Hematopoietic multipotent progenitor cell treated with erythropoietin and hydrocortisone succinate and interleukin-3 and kit ligand, for 8 days (in vitro differentiated cells): ENCODE measurements around the gene EFNA2.

Source experiments
- DNase-seq: peaks from one replicate; pipeline ENCODE4 v3.0.0-alpha.2; 2015

Gene EFNA2

GRCh38 chr19:1272423-1273262 lies 13.0 kb upstream of the EFNA2 start:
- DNase-seq = no peak

GRCh38 chr19:1273263-1274041 lies 12.2 kb upstream of the EFNA2 start:
- no peak for DNase-seq

DNA sequence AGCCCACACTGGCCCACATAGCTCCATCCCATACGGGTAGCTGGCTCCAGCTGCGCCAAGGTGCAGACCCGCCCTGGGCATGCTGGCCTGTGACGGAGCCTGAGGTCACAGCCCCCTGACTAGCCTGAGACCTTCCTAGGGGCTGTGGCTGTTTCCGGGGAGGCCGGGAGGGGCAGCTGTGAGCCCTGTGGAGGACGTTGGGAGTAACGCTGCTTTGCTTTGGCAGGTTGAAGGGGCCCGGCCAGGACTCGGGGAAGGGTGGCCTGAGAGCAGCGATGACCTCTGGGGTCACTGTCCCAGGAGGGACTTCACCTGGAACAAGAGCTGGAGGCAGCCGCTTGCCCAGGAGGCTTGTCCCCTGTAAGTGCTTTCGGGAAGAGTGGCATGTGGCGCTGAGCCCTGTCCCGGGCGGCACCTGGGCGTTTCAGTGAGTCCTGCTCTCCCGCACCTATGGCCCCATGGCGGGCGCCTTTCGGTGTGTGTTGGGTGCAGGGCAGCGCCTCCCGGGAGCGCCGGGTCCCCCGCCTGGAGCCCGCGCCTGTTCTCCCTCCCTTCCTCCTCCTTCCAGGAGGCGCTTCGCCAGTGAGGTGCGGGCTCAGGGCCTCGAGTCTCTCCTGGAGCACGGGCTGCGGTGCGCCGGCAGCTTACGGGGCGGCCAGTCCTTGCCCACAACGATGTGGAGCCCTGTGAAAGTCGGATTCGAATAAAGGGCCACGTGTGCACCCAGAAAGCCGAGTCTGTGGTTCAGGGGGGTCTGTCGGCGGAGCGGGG lies 11.4 kb upstream of the EFNA2 start:
- DNase-seq = no peak

DNA sequence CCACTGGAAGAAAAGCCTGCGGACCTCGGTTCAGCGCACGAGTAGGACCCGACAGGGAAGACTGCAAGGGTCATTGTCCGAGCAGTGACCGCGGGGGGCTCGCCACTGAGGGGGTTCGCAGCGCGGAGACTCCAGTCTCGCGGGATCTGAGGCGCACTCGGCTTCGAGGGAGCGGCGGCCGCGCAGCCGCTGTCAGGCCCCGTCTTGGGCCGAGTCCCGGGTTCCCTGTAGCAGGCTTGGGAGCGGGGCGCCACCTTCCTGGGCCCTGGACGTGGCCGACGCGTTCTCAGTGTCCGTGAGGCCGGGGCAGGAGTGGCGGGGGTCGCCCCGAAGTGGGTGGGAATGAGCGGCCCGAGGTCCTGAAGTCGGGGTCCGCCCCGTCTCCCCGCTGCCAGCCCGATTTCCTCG lies 10.8 kb upstream of the EFNA2 start:
- DNase-seq = no peak

GRCh38 chr19:1275260-1275975 lies 10.3 kb upstream of the EFNA2 start, which contains the start of gene FAM174C:
TSS of gene FAM174C (plus strand) at chr19:1275530. CDS start at chr19:1275550, 20 bp downstream.
- DNase-seq = peak; percentile 97

DNA sequence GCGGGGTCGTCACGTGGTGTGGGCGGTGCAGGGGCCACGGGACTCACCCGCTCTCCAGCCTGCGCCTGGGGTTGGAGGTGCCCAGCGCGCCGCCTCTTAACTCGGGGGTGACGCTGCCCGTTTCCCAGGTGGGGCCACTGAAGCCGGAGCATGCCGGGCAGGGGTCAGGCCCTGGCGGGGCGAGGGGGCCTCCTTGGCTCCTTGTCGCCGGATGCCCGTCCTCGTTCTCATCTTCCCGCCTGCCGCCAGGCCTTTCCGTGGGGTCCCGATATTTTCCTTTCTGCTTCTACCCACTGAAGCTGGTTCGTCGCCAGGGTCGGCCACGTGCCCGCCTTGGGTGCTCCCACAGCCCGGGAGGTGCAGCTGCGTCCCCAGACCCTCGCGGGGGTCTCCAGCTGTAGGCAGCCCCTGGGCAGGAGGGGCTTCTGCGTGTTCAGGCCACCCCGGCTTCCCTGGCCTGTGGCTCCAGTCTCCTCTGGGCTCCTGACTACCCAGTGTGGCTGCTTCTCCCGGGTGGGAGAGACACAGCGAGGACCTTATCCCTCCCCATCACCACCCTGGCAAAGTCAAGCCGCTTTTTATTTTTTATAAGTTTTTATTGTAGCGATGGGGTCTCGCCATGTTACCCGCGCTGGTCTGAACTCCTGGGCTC lies 9.6 kb upstream of the EFNA2 start:
- no peak for DNase-seq

GRCh38 chr19:1276628-1277022 lies 9.0 kb upstream of the EFNA2 start:
- no peak for DNase-seq

DNA sequence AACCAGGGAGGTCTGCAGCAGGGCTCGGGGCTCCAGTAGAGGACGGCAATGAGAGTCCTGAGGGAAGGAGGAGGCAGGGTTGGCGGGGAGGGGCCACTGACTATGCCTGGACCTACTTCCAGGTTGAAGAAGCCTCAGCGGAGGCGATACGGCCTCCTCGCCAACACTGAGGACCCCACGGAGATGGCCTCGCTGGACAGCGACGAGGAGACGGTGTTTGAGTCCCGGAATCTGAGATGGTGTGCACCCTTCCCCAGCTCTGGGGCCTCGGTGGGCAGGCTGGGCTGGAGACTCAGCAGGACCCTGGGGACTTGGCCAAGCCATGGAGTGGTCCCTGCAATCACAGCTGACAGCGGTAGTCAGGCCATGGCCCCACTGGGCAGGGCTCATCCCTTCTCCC lies 8.6 kb upstream of the EFNA2 start:
- no peak for DNase-seq

GRCh38 chr19:1278074-1278473 lies 7.6 kb upstream of the EFNA2 start:
- DNase-seq = no peak

DNA sequence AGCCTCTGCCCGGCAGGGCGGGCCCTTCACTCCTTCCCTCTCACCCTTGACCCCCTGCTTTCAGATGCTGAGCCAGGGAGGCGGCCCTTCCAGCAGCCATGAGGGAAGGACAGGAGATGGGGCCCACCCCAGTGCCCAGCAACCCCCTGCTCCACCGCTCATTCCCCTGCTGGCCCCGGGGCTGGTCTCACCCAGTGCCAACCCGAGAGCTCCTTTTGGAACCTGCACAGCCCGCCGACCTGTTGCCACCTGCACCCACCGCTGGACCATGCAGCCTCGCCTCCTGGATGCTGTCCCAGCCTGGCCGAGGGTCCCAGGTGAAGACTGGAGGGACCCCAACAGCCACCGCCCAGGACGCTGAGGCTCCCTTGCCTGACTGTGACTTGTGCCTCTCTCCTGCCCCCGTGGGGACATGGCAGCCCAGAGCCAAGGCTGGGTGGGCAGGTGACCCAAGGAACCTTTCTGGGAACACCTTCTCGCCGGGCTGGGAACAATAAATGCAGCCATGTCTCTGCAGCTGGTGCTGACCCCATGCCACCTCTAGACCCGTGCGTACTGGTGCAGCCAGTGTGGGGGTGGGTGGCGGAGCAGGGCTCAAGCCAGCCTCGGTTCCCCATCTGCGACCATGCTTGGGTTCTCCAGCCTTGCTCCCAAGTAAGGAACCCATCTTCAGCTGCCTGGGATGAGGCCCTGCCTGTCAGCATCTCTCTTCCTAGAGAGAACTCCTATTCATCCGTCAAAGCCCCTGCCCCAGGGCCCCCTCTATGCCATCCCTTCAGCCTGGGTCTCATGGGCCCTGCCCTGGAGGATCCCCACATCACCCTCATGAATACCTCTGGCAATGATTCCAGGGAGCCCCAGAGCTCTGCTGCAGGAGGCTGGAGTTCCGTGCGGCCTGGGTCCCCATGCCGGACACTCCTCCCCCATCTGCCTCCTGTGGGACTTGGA lies 6.7 kb upstream of the EFNA2 start:
- no peak for DNase-seq

- peak; percentile 84 for DNase-seq
Measured at GRCh38 chr19:1279782-1280341, 5.8 kb upstream of the EFNA2 start.

GRCh38 chr19:1280636-1281568 lies 4.8 kb upstream of the EFNA2 start:
- DNase-seq = no peak

GRCh38 chr19:1281569-1282287 lies 3.9 kb upstream of the EFNA2 start:
- no peak for DNase-seq

GRCh38 chr19:1282588-1283206 lies 3.0 kb upstream of the EFNA2 start:
- no peak for DNase-seq

GRCh38 chr19:1283207-1283916 lies 2.3 kb upstream of the EFNA2 start:
- no peak for DNase-seq

GRCh38 chr19:1283917-1284292 lies 1.8 kb upstream of the EFNA2 start:
- no peak for DNase-seq

DNA sequence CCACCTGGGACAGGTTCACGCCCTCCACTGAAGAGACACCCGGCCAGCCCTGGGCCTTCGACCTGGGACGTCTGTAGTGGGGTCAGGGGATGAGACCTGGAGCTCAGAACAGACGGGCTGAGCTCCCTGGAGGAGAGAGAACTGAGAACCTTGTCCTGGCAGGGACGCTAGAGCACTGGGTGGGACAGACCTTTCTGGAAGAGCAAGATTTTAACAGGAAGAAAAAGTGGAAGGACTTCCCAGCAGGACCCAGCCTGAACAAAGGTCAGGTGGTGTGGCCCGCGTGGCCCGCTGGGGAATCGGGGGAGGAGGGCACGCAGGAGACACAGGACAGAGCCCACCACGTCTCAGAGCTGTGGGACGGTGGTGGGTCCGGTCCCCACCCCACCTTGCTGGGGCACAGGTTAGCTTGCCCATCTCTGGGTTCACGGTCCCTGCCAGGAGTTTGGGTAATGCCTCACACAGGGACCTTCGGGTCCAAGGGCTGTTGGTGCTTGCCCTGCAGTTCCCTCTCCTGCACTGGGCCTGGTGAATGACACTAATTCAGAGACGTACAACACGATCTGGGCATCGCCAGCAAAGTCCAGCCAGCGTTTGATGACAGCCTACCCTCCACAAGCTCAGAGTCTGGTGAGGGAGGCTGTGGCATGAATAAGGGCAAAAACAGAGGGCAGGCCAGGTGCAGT lies 1.2 kb upstream of the EFNA2 start:
- no peak for DNase-seq
